IPS DF 6.9 (cell line): ENCODE data around the gene TEX11.

Experiments
- DNase-seq: peaks from one replicate; pipeline ENCODE4 v3.0.0-alpha.2; 2013; ENCODE audit warnings: low read depth, low spot score
- H3K27ac ChIP-seq: one replicate; pipeline ENCODE4 v1.5.1; 2013; ENCODE audit warnings: low read length, control low read depth
- H3K27me3 ChIP-seq: 2 replicates; pipeline ENCODE4 v1.6.1; 2013; ENCODE audit warnings: mild to moderate bottlenecking, low read length; ENCODE audit not compliant: control insufficient read depth, insufficient read depth
- H3K36me3 ChIP-seq: 2 replicates; pipeline ENCODE4 v1.6.1; 2013; ENCODE audit warnings: low read length; ENCODE audit not compliant: control insufficient read depth, insufficient read depth
- H3K4me1 ChIP-seq: 2 replicates; pipeline ENCODE4 v1.6.1; 2013; ENCODE audit warnings: low read length; ENCODE audit not compliant: control insufficient read depth, insufficient read depth
- H3K4me3 ChIP-seq: 2 replicates; pipeline ENCODE4 v1.5.1; 2013; ENCODE audit warnings: mild to moderate bottlenecking, low read length
- H3K9me3 ChIP-seq: 2 replicates; pipeline ENCODE4 v1.6.1; 2013; ENCODE audit warnings: low read length, inconsistent platforms; ENCODE audit not compliant: control insufficient read depth, insufficient read depth
- WGBS: extraction: QIAGEN DNeasy Blood & Tissue Kit; methylation state at CpG from one replicate; pipeline ENCODE4 v1.1.7; 2013; ENCODE audit warnings: mixed read lengths, missing lambda C conversion rate; ENCODE audit not compliant: insufficient read length, insufficient coverage; 5-methylcytosine and 5-hydroxymethylcytosine counted together

The TEX11 gene

GRCh38 chrX:70481471-70482270 lies 426.8 kb downstream of the TEX11 start:
- no peaks in the 10 kb centered on the region for H3K36me3 ChIP-seq
- H3K27me3 ChIP-seq = no peaks in the 10 kb centered on the region
- WGBS = no CpG with 5 or more reads among the region's 8 CpGs
- H3K9me3 ChIP-seq = no peaks in the 10 kb centered on the region
- H3K4me1 ChIP-seq = peaks cover 6% of the 10 kb centered on the region
- no peak overlapping the region for H3K4me3 ChIP-seq
- no peak for DNase-seq
- no peak overlapping the region for H3K27ac ChIP-seq

GRCh38 chrX:70480660-70481018 lies 427.9 kb downstream of the TEX11 start:
- Histone ChIP-seq H3K4me3 (no peak overlapping the region), H3K27me3 (no peaks in the 10 kb centered on the region), H3K9me3 (no peaks in the 10 kb centered on the region), H3K36me3 (no peaks in the 10 kb centered on the region), H3K27ac (no peak overlapping the region), H3K4me1 (peaks cover 6% of the 10 kb centered on the region)
- no CpG with 5 or more reads among the region's 9 CpGs for WGBS
- no peak for DNase-seq

GRCh38 chrX:70479922-70480659 lies 428.4 kb downstream of the TEX11 start:
- Histone ChIP-seq H3K27ac (no peak overlapping the region), H3K4me1 (peaks cover 6% of the 10 kb centered on the region), H3K36me3 (no peaks in the 10 kb centered on the region), H3K4me3 (no peak overlapping the region), H3K9me3 (no peaks in the 10 kb centered on the region), H3K27me3 (no peaks in the 10 kb centered on the region)
- no peak for DNase-seq
- WGBS = no CpG with 5 or more reads among the region's 6 CpGs

GRCh38 chrX:70479247-70479921 lies 429.1 kb downstream of the TEX11 start:
- no peaks in the 10 kb centered on the region for H3K36me3 ChIP-seq
- no peak for DNase-seq
- H3K27me3 ChIP-seq = no peaks in the 10 kb centered on the region
- no peak overlapping the region for H3K4me3 ChIP-seq
- H3K27ac ChIP-seq = no peak overlapping the region
- H3K4me1 ChIP-seq = peaks cover 6% of the 10 kb centered on the region
- H3K9me3 ChIP-seq = no peaks in the 10 kb centered on the region
- WGBS = no CpG with 5 or more reads among the region's 4 CpGs
